GM21619 (cell line): ENCODE data around the gene STK39.
"Not testable (repeated sequence)": the region's sequence is repeated elsewhere in the genome, so short reads cannot be mapped to it uniquely, and the experiment has no call there.

Source experiments
- ATAC-seq: cut with Tn5 transposase; IDR thresholded peaks from one replicate; pipeline ENCODE4 v1.9.1; 2021; ENCODE audit not compliant: unreplicated experiment

Gene STK39

GRCh38 chr2:168247341-168248261, at the start of gene STK39:
TSS of gene STK39 (minus strand) at chr2:168247595. CDS start at chr2:168247435, 160 bp downstream.
- peak; percentile 76 for ATAC-seq

GRCh38 chr2:168295051-168295450, 47.7 kb upstream of the STK39 start:
- ATAC-seq: no peak

GRCh38 chr2:168294409-168294808, 47.0 kb upstream of the STK39 start:
- ATAC-seq: no peak

- ATAC-seq: no peak
These were observed 46.4 kb upstream of the STK39 start for GRCh38 chr2:168293766-168294165.

- ATAC-seq: no peak
These were observed 43.0 kb upstream of the STK39 start for GRCh38 chr2:168290391-168290790.

- ATAC-seq: no peak
These were observed 42.5 kb upstream of the STK39 start for GRCh38 chr2:168289880-168290279.

GRCh38 chr2:168286535-168286934, 39.1 kb upstream of the STK39 start:
- ATAC-seq: no peak

- no peak for ATAC-seq
These were observed 31.1 kb upstream of the STK39 start for GRCh38 chr2:168278424-168278888.

- no peak for ATAC-seq
These were observed 29.9 kb upstream of the STK39 start for GRCh38 chr2:168277276-168277675.

GRCh38 chr2:168272225-168272624, 24.8 kb upstream of the STK39 start:
- no peak for ATAC-seq

GRCh38 chr2:168262926-168263325, 15.5 kb upstream of the STK39 start:
- not testable (repeated sequence) for ATAC-seq

- ATAC-seq: no peak
These were observed 9.1 kb upstream of the STK39 start for GRCh38 chr2:168256448-168256847.

GRCh38 chr2:168255866-168256265, 8.5 kb upstream of the STK39 start:
- ATAC-seq: no peak

GRCh38 chr2:168255103-168255502, 7.7 kb upstream of the STK39 start:
- no peak for ATAC-seq

- no peak for ATAC-seq
These were observed 7.0 kb upstream of the STK39 start for GRCh38 chr2:168254158-168254935.

GRCh38 chr2:168253379-168253778, 6.0 kb upstream of the STK39 start:
- ATAC-seq: no peak

GRCh38 chr2:168252976-168253375, 5.6 kb upstream of the STK39 start:
- no peak for ATAC-seq

- ATAC-seq: peak; percentile 52
These were observed 683 bp downstream of the STK39 start for GRCh38 chr2:168246483-168247340.

- no peak for ATAC-seq
These were observed 1.3 kb downstream of the STK39 start for GRCh38 chr2:168246072-168246482.

GRCh38 chr2:168245074-168245825, 2.1 kb downstream of the STK39 start:
- no peak for ATAC-seq
